Measurements from ENCODE around the gene TUBA1B.
A peak's percentile ranks its signal among the peaks of the same experiment; 100 is the strongest.

Gene TUBA1B

GRCh38 chr12:49126852-49127763, 4.1 kb downstream of the TUBA1B start:
- no peak for DNase-seq (ENCODE audit: low spot score)

GRCh38 chr12:49121047-49121696, 10.0 kb downstream of the TUBA1B start:
- peak; percentile 77 for DNase-seq (ENCODE audit: low spot score)

- DNase-seq (ENCODE audit: low spot score) = no peak
Observed at GRCh38 chr12:49111206-49111605, 20.0 kb downstream of the TUBA1B start.

GRCh38 chr12:49110464-49111155, 20.6 kb downstream of the TUBA1B start, which contains the start of gene LMBR1L:
LMBR1L (minus strand) TSS chr12:49110847; CDS start chr12:49110555, 292 bp downstream.
- peak; percentile 100 for DNase-seq (ENCODE audit: low spot score)

- no peak for DNase-seq (ENCODE audit: low spot score)
Observed at GRCh38 chr12:49109641-49110463, 21.3 kb downstream of the TUBA1B start.

GRCh38 chr12:49108958-49109404, 22.2 kb downstream of the TUBA1B start:
- DNase-seq (ENCODE audit: low spot score) = peak; percentile 62

GRCh38 chr12:49105504-49106084, 25.6 kb downstream of the TUBA1B start:
- DNase-seq (ENCODE audit: low spot score) = no peak

- no peak for DNase-seq (ENCODE audit: low spot score)
Observed at GRCh38 chr12:49104822-49105221, 26.4 kb downstream of the TUBA1B start.

- DNase-seq (ENCODE audit: low spot score) = no peak
Observed at GRCh38 chr12:49100380-49100779, 30.8 kb downstream of the TUBA1B start.

GRCh38 chr12:49098703-49099102, 32.5 kb downstream of the TUBA1B start:
- no peak for DNase-seq (ENCODE audit: low spot score)

GRCh38 chr12:49098035-49098451, 33.2 kb downstream of the TUBA1B start:
- peak; percentile 66 for DNase-seq (ENCODE audit: low spot score)

- no peak for DNase-seq (ENCODE audit: low spot score)
Observed at GRCh38 chr12:49097381-49097780, 33.8 kb downstream of the TUBA1B start.

GRCh38 chr12:49094975-49095365, 36.2 kb downstream of the TUBA1B start:
- no peak for DNase-seq (ENCODE audit: low spot score)

- DNase-seq (ENCODE audit: low spot score) = no peak
Observed at GRCh38 chr12:49094160-49094974, 36.8 kb downstream of the TUBA1B start, which contains the start of gene DHH. DHH (minus strand) TSS chr12:49094801; CDS start chr12:49094512, 289 bp downstream.

- DNase-seq (ENCODE audit: low spot score) = no peak
Observed at GRCh38 chr12:49093792-49094159, 37.4 kb downstream of the TUBA1B start.

- DNase-seq (ENCODE audit: low spot score) = no peak
Observed at GRCh38 chr12:49092816-49093406, 38.3 kb downstream of the TUBA1B start.

- peak; percentile 63 for DNase-seq (ENCODE audit: low spot score)
Observed at GRCh38 chr12:49092086-49092815, 38.9 kb downstream of the TUBA1B start.

- DNase-seq (ENCODE audit: low spot score) = no peak
Observed at GRCh38 chr12:49091836-49092085, 39.4 kb downstream of the TUBA1B start.

GRCh38 chr12:49091056-49091835, 39.9 kb downstream of the TUBA1B start:
- no peak for DNase-seq (ENCODE audit: low spot score)
